Hematopoietic multipotent progenitor cell treated with erythropoietin and hydrocortisone succinate and interleukin-3 and kit ligand, for 4 days (in vitro differentiated cells): ENCODE results near the gene LRTM2.

Source experiments
- DNase-seq: peaks from one replicate; pipeline ENCODE4 v3.0.0-alpha.2; 2015

Gene LRTM2

GRCh38 chr12:1820191-1820895, at the start of gene LRTM2:
Gene LRTM2, plus strand, starts transcription at chr12:1820565. Its CDS starts 7,584 bp downstream, at chr12:1828149.
- DNase-seq: no peak

GRCh38 chr12:1773937-1774655, 46.3 kb upstream of the LRTM2 start:
- DNase-seq: no peak

GRCh38 chr12:1776170-1776921, 44.0 kb upstream of the LRTM2 start:
- DNase-seq: peak; percentile 19

GRCh38 chr12:1777798-1778197, 42.6 kb upstream of the LRTM2 start:
- DNase-seq: no peak

GRCh38 chr12:1778911-1779310, 41.5 kb upstream of the LRTM2 start:
- DNase-seq: no peak

- DNase-seq: no peak
These were observed 40.6 kb upstream of the LRTM2 start for GRCh38 chr12:1779783-1780182.

GRCh38 chr12:1781772-1782171, 38.6 kb upstream of the LRTM2 start:
- DNase-seq: peak; percentile 15

- DNase-seq: no peak
These were observed 38.1 kb upstream of the LRTM2 start for GRCh38 chr12:1782215-1782614.

GRCh38 chr12:1787714-1788113, 32.7 kb upstream of the LRTM2 start:
- no peak for DNase-seq

GRCh38 chr12:1790444-1790843, 29.9 kb upstream of the LRTM2 start:
- peak; percentile 50 for DNase-seq

- peak; percentile 91 for DNase-seq
These were observed 29.1 kb upstream of the LRTM2 start for GRCh38 chr12:1791104-1791841.

GRCh38 chr12:1792406-1792805, 28.0 kb upstream of the LRTM2 start:
- DNase-seq: no peak

GRCh38 chr12:1793426-1794210, 26.7 kb upstream of the LRTM2 start:
- no peak for DNase-seq

GRCh38 chr12:1794440-1795090, 25.8 kb upstream of the LRTM2 start:
- DNase-seq: no peak

GRCh38 chr12:1795221-1795784, 25.1 kb upstream of the LRTM2 start:
- DNase-seq: no peak

- DNase-seq: peak; percentile 97
These were observed 24.4 kb upstream of the LRTM2 start for GRCh38 chr12:1795785-1796514.

- DNase-seq: peak; percentile 81
These were observed 23.8 kb upstream of the LRTM2 start for GRCh38 chr12:1796515-1797010.

- DNase-seq: peak; percentile 82
These were observed 23.1 kb upstream of the LRTM2 start for GRCh38 chr12:1797011-1797901.

GRCh38 chr12:1797991-1798640, 22.2 kb upstream of the LRTM2 start:
- no peak for DNase-seq
